Osteocyte (in vitro differentiated cells): Measurements from ENCODE around the gene DCAF10. TPM values are rescaled to one million over a fixed set of nuclear protein-coding genes. Genes with fewer than 3 reads are reported as not detected.

Source experiments
- DNase-seq: peaks from one replicate; pipeline ENCODE4 v3.0.0; 2021; ENCODE audit warnings: mixed read lengths; ENCODE audit not compliant: unreplicated experiment; ENCODE audit errors: extremely low spot score
- H3K27ac Mint-ChIP-seq: one replicate; pipeline ENCODE4 v1.8.0; 2021; ENCODE audit warnings: mild to moderate bottlenecking, mixed read lengths; ENCODE audit not compliant: unreplicated experiment
- H3K27me3 Mint-ChIP-seq: one replicate; pipeline ENCODE4 v1.8.0; 2021; ENCODE audit warnings: mixed read lengths; ENCODE audit not compliant: unreplicated experiment
- H3K36me3 Mint-ChIP-seq: one replicate; pipeline ENCODE4 v1.8.0; 2021; ENCODE audit warnings: mixed read lengths; ENCODE audit not compliant: unreplicated experiment
- H3K4me1 Mint-ChIP-seq: one replicate; pipeline ENCODE4 v1.8.0; 2021; ENCODE audit warnings: mixed read lengths; ENCODE audit not compliant: unreplicated experiment
- H3K4me3 Mint-ChIP-seq: one replicate; pipeline ENCODE4 v1.8.0; 2021; ENCODE audit warnings: mild to moderate bottlenecking, moderate library complexity, mixed read lengths; ENCODE audit not compliant: unreplicated experiment
- H3K9me3 Mint-ChIP-seq: one replicate; pipeline ENCODE4 v1.8.0; 2021; ENCODE audit warnings: mixed read lengths; ENCODE audit not compliant: unreplicated experiment
- CTCF ChIP-seq: fragments of 200-600 bp; sonication (generic); IDR thresholded peaks from 2 replicates; pipeline ENCODE4 v1.5.0; 2021; ENCODE audit warnings: antibody characterized with exemption, mild to moderate bottlenecking, moderate library complexity
- total RNA-seq: library from RNA; stranded (reverse); gene quantifications from 2 replicates; pipeline ENCODE4 v1.2.1, GENCODE V29; 2021

Gene DCAF10
- total RNA-seq, 1 donor from 2014 or later, result 27.7 TPM

- no peak for DNase-seq
Observed at GRCh38 chr9:37916471-37917312, 116.1 kb downstream of the DCAF10 start.

More at GRCh38 chr9:37916471-37917312, 116.1 kb downstream of the DCAF10 start:
- Mint-ChIP-seq H3K36me3 (peaks cover 9% of the 10 kb centered on the region), H3K9me3 (no peaks in the 10 kb centered on the region), H3K27me3 (no peaks in the 10 kb centered on the region), H3K27ac (no peak overlapping the region), H3K4me3 (no peak overlapping the region), H3K4me1 (peaks cover 7% of the 10 kb centered on the region)
- TF ChIP-seq CTCF, result no peak

Other genes with a start within 250 kb of the DCAF10 start
- gene FBXO10, start 224.4 kb upstream of the DCAF10 start, total RNA-seq, result 20.5 and 21.0 TPM in 2 replicates
- gene TOMM5, start 208.2 kb upstream of the DCAF10 start, total RNA-seq, result 77.2 and 85.9 TPM in 2 replicates
- not detected in 2 replicates for gene FRMPD1, start 149.8 kb upstream of the DCAF10 start, total RNA-seq
- 9.7 and 10.8 TPM in 2 replicates for gene TRMT10B, start 47.0 kb upstream of the DCAF10 start, total RNA-seq
- gene EXOSC3, start 15.7 kb upstream of the DCAF10 start, total RNA-seq, result 26.9 and 31.6 TPM in 2 replicates
- gene SLC25A51, start 103.3 kb downstream of the DCAF10 start, total RNA-seq, result 37.5 and 43.2 TPM in 2 replicates